ENCODE measurements around the gene PLAGL2.
A peak's percentile ranks its signal among the peaks of the same experiment; 100 is the strongest.

PLAGL2 gene

GRCh38 chr20:32231847-32232246 is 24.3 kb upstream of the PLAGL2 start:
- FAIRE-seq (peak; percentile 38), DNase-seq (ENCODE audit: insufficient read length, low spot score) (no peak)

DNA sequence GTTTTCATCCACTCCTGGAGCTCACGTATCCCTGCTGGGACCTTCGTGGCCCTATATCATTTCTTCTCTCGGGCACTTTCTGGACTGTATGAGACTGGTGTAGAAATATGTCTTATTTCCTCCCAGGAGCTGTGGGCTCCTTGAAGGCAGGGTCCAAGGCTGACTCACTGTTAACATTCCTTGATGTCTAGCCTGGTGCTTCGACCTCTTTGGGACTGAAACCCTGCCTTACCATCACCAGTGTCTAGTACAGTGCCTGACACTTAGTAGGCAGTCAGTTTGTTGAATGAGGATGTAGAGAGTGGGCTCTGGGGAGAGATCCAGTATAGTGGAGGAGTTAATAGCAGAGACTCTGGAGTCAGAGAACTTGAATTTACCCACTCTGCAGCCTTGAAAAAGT is 23.7 kb upstream of the PLAGL2 start:
- DNase-seq (ENCODE audit: insufficient read length, low spot score) (no peak), FAIRE-seq (no peak)

DNA sequence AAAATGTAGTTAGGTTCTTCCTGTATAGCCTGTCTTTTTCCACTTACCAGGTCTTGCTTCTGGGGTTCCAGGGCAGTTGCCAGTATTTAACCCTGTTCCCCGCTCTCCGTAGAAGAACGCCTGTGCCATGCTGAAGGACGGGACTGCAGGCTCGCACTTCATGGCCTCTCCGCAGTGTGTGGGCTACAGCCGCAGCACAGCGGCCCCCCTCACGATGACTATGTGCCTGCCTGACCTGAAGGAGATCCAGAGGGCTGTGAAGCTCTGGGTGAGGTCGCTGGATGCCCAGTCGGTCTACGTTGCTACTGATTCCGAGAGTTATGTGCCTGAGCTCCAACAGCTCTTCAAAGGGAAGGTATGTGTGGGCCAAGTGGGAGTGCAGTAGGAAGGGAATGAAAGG is 23.2 kb upstream of the PLAGL2 start:
- no peak for DNase-seq (ENCODE audit: insufficient read length, low spot score)
- FAIRE-seq = no peak

- FAIRE-seq = no peak
- DNase-seq (ENCODE audit: insufficient read length, low spot score) = no peak
Observed at GRCh38 chr20:32229251-32229747, 21.8 kb upstream of the PLAGL2 start.

- FAIRE-seq = no peak
- no peak for DNase-seq (ENCODE audit: insufficient read length, low spot score)
Observed at GRCh38 chr20:32227744-32228688, 20.5 kb upstream of the PLAGL2 start.

- FAIRE-seq (no peak), DNase-seq (ENCODE audit: insufficient read length, low spot score) (no peak)
Observed at GRCh38 chr20:32227306-32227705, 19.8 kb upstream of the PLAGL2 start.

DNA sequence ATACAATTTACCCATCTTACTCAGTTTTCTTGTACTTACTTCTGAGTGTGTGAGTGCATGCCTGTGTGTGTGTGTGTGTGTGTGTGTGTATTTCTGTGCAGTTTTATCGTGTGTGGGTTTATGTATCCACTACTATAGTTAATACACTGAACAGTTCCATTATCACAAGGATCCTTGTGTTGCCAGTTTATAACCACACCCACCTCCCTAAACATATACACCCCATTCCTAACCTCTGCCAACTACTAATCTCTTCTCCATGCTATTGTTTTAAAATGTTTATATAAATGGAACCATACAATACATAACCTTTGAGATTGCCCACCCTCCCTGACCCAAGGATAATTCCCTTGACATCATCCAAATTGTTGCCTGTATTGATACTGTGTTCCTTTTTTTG is 18.8 kb upstream of the PLAGL2 start:
- FAIRE-seq (no peak), DNase-seq (ENCODE audit: insufficient read length, low spot score) (no peak)

DNA sequence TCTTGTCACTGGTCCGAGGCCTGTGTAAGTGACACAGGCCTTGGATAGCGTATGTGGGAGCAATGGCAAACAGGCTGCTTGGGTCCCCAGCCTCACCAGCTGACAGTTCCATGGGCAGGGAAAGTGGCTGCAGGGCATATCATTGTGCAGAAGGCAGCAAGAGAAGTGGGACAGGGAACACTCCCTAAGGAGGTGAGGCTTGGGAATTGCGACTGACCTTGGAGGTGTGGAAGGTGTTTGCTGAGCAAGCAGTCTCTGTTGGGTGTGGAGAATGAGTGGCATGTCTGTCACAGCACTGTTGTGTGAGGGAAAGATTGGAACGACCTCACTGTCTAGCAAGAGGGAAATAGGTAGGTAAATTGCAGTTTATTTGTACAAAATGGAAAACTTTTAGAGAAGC is 16.9 kb upstream of the PLAGL2 start:
- FAIRE-seq (no peak), DNase-seq (ENCODE audit: insufficient read length, low spot score) (no peak)

DNA sequence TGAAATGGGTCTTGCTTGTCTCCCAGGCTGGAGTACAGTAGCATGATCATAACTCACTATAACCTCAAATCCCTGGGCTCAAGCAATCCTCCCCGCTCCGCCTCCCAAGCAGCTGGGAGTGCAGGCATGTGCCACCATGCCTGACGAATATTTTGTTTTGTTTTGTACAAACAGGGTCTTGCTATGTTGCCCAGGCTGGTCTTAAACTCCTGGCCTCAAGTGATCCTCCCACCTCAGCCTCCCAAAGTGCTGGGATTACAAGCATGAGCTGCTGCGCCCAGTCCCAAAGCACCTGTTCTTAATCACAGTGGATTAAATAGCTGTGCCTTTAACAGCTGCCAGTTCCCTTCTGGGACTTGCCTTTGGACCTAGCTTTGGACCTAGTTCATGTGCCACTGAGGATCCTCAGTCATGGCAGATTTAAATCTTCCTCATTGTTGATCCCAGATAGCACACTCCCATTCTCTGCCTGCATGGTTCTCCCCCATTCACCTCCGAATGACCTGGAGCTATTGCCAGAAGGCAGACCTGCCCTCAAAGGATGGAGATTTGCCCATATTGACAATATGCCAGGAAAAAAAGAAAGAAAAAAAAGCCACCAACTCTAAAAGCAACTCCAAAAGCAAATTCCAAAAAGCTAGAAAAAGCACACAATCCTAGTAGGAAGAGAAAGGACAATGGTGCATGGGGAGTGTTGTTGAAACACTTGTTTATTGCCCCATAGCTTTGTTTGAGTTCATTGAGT is 10.8 kb upstream of the PLAGL2 start:
- FAIRE-seq (no peak), DNase-seq (ENCODE audit: insufficient read length, low spot score) (no peak)

DNA sequence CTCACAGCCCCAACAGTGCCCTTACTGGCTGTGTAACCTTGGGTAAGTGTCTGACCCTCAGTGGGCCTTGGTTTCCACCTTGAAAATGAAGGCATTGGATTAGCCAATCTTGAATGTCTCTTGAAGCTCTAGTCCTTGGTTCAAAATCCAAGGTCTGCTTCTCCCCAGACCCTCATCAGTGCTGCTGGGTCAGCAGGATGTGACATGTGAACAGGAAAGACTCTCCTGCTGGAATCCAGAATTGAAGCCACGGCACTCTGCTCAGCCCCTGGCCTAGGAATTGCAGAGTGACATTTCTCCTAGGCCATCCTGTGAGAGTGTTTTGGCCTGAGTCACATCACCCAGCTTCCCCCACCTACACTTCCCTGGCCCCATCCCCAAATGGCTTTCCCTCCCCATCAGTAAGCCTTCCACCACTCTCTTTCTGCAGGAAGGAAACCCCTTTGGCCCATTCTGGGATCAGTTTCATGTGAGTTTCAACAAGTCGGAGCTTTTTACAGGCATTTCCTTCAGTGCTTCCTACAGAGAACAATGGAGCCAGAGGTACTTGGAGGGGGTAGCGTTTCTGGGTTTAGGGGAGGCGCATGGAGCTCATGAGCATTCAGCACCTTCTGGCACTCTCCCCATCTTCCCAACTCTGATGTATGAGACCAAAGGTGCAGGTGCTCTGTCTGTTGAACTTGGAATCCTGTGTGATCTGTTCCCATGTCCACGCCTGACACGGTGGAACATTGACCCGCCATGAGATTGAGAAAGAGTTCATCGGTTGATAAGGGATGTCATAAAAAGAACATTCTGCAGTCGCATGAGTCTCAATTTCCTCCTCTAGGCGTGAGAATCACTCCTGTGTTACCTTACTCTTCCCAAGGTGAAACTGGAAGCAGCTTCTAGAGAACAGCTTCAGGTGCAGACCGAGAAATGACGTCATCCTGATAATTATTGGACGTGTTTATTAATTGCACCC is 8.9 kb upstream of the PLAGL2 start:
- FAIRE-seq = no peak

DNA sequence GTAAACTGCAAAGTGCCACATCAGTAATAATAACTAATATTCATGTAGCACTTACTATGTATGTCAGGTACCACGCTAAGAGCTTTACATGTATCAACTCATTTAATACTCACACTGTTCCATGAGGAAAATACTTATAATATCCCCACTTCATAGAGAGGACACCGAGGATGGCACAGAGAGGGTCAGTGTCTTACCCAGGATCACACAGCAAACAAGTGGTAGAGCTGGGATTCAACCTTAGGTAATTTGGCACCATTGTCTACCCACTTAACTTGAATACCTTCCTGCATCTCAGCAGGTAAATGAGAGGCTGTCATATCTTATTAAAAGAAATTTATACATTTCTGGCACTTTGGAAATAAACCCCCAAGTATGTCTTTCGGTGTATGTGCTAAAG is 8.2 kb upstream of the PLAGL2 start:
- DNase-seq (ENCODE audit: insufficient read length, low spot score) (no peak), FAIRE-seq (no peak)

More for the DNA sequence above, 8.9 kb upstream of the PLAGL2 start:
- no peak for DNase-seq (ENCODE audit: insufficient read length, low spot score)

- FAIRE-seq (no peak), DNase-seq (ENCODE audit: insufficient read length, low spot score) (no peak)
Observed at GRCh38 chr20:32215147-32215546, 7.6 kb upstream of the PLAGL2 start.

DNA sequence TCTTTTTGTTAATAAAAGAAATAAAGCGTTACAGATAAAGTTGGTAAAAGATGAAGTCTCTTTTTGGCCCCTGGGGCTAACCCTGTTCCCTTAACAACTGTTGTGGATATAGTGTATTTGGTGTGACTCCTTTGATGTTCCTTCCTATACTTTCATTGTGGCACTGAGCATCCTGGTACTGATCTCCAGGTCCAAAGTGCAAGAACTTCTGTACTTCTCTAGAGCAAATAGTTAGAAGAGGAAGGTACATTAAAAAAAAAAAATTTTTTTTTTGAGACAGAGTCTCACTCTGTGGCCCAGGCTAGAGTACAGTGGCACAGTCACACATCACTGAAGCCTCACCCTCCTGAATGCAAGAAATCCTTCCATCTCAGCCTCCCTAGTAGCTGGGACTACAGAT is 6.3 kb upstream of the PLAGL2 start:
- DNase-seq (ENCODE audit: insufficient read length, low spot score) = no peak
- FAIRE-seq = no peak

DNA sequence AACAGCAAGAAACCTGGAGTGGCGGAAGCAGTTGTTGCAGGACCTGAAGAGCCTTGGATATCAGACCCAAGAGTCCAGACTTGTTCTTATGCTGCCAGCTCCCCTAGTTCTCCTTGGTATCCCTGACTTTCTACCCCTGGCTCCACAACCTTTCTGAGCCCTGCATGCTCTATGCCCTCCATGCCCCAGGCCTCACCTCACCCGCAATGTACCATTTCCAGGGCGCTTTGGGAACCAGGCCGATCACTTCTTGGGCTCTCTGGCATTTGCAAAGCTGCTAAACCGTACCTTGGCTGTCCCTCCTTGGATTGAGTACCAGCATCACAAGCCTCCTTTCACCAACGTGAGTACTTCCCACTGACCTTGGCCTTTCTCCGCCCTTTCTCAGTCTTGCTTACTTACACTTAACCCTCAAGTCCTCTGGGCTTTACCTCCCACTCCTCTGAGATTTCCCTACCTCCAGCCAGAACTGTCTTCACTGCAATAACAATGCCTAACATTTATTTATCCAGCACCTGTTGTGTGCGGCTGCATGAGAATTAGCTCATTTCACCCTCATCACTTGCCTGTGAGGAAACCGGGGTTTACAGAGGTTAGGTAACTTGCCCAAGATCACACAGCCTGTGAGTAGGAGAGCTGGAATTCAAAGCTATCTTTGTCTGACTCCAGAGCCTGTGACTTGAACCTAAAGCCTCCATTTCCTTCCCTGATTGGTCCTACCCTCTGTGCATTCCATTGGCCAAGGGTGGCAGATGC is 2.5 kb upstream of the PLAGL2 start:
- DNase-seq (ENCODE audit: insufficient read length, low spot score) (no peak), FAIRE-seq (no peak)

DNA sequence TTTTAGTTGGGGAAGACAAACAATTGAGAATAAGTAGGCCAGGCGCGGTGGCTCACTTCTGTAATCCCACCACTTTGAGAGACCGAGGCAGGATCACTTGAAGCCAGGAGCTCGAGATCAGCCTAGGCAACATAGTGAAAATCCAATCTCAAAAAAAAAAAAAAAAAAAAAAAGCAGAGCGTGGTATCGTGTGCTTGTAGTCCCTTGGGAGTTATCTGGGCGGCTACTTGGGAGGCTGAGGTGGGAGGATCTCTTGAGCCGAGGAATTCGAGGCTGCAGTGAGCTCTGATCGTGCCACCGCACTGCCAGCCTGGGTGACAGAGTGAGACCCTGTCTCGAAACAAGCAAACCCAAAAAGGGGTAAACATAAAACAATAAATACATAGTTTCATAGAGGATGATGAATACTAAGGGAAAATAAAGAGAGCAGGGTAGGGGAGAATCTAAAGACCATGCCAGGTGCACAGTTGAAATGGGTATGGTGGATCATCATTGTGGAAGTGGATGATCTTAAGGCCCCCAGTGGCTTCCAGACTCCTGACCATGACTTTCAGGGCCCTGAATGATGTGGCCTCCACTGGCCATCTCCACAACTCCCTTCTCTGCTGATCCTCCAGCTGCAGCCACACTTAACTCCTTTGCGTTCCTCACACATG is 1.1 kb upstream of the PLAGL2 start:
- FAIRE-seq (no peak), DNase-seq (ENCODE audit: insufficient read length, low spot score) (no peak)

- FAIRE-seq (no peak), DNase-seq (ENCODE audit: insufficient read length, low spot score) (peak; percentile 21)
Observed at GRCh38 chr20:32206760-32207625, 550 bp downstream of the PLAGL2 start.

GRCh38 chr20:32205843-32206759 is 1.4 kb downstream of the PLAGL2 start:
- DNase-seq (ENCODE audit: insufficient read length, low spot score) (no peak), FAIRE-seq (no peak)

Measured in HTR-8/SVneo (cell line).